SJCRH30 (cell line): Measurements from ENCODE around the gene CFAP45. TPM values are rescaled to one million over a fixed set of nuclear protein-coding genes. Genes with fewer than 3 reads are reported as not detected.

Source experiments
- DNase-seq, 2 experiments: peaks; one replicate each; pipeline ENCODE4 v3.0.0-alpha.2; 2015 to 2020
- H3K27ac ChIP-seq: fragments of 250-450 bp; sonication (Bioruptor Pico); 2 replicates; pipeline ENCODE4 v1.5.1; 2020; ENCODE audit warnings: mild to moderate bottlenecking, moderate library complexity
- H3K27me3 ChIP-seq: fragments of 250-450 bp; sonication (Bioruptor Pico); 2 replicates; pipeline ENCODE4 v1.5.1; 2020; ENCODE audit warnings: mild to moderate bottlenecking, moderate library complexity
- H3K36me3 ChIP-seq: fragments of 250-450 bp; sonication (Bioruptor Pico); 2 replicates; pipeline ENCODE4 v1.5.1; 2020; ENCODE audit warnings: mild to moderate bottlenecking, moderate library complexity
- H3K4me1 ChIP-seq: fragments of 250-450 bp; sonication (Bioruptor Pico); 2 replicates; pipeline ENCODE4 v1.5.1; 2020; ENCODE audit warnings: mild to moderate bottlenecking, moderate library complexity
- H3K4me3 ChIP-seq: fragments of 250-450 bp; sonication (Bioruptor Pico); 2 replicates; pipeline ENCODE4 v1.5.1; 2020; ENCODE audit warnings: mild to moderate bottlenecking, moderate library complexity
- H3K9me3 ChIP-seq: fragments of 250-450 bp; sonication (Bioruptor Pico); replicated peaks from 2 replicates; pipeline ENCODE4 v1.5.1; 2020; ENCODE audit warnings: mild to moderate bottlenecking, moderate library complexity
- total RNA-seq: library from RNA; depleted of rRNA; stranded (reverse); fragments of >200 nt; shearing (Covaris generic); gene quantifications from 2 replicates; pipeline ENCODE4 v1.2.3, GENCODE V29; 2014; rRNA removed

Gene CFAP45, protein sequence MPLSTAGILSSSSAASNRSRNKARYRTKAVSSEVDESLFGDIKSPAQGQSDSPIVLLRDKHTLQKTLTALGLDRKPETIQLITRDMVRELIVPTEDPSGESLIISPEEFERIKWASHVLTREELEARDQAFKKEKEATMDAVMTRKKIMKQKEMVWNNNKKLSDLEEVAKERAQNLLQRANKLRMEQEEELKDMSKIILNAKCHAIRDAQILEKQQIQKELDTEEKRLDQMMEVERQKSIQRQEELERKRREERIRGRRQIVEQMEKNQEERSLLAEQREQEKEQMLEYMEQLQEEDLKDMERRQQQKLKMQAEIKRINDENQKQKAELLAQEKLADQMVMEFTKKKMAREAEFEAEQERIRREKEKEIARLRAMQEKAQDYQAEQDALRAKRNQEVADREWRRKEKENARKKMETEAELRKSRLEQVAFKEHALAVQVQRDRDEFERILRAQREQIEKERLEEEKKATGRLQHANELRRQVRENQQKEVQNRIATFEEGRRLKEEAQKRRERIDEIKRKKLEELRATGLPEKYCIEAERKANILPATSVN
- 0.41 and 0.42 TPM in 2 replicates for total RNA-seq

DNA sequence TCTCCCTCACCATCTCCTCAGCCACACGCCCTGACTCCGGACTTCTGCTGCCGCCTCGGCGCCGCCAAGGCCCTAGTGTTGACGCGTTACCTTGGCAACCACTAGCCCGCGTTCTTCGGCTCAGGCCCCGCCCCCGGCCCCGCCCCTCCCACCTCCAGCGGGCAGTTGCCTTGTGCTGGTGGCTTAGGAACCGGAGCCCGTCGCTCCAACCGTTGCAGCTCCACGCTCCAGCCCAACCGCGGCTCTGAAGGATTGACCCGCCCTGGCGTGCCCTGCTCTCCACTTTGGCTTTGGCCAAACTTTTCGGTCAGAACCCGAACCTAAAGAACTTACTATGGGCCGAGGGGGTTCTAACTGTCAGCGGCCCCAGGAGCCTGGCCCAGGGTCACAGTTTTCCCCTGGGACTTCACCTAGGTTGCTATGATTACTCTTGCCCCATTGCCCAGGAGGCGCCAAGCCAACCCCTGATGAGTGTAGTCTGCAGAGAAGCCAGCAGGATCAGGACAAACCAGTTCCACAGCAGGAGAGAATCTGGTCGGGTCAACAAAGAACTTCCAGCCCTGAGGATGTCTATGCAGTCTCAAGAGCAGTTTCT lies at the start of gene CFAP45:
Gene CFAP45 (minus strand): TSS at position 80 of the 595 bp plus-strand sequence. CDS start 67 bp downstream, at position 13.
- Histone ChIP-seq H3K27ac (no peak within 1 kb of the TSS), H3K4me1 (peaks cover 12% of the 10 kb centered on the region), H3K27me3 (no peaks in the 10 kb centered on the region), H3K4me3 (no peak within 1 kb of the TSS), H3K9me3 (no peaks in the 10 kb centered on the region), H3K36me3 (no peaks in the 10 kb centered on the region)
- DNase-seq, result no peak

GRCh38 chr1:159949123-159949522 lies 49.2 kb upstream of the CFAP45 start:
- Histone ChIP-seq H3K9me3 (no peaks in the 10 kb centered on the region), H3K4me3 (no peak overlapping the region), H3K36me3 (no peaks in the 10 kb centered on the region), H3K27ac (no peak overlapping the region), H3K27me3 (peaks cover 12% of the 10 kb centered on the region), H3K4me1 (no peaks in the 10 kb centered on the region)
- DNase-seq, result no peak

GRCh38 chr1:159947942-159948341 lies 48.0 kb upstream of the CFAP45 start:
- H3K36me3 ChIP-seq, result no peaks in the 10 kb centered on the region
- no peak overlapping the region for H3K4me3 ChIP-seq
- H3K4me1 ChIP-seq, result no peaks in the 10 kb centered on the region
- no peak overlapping the region for H3K27ac ChIP-seq
- peaks cover 12% of the 10 kb centered on the region for H3K27me3 ChIP-seq
- DNase-seq, result no peak
- no peaks in the 10 kb centered on the region for H3K9me3 ChIP-seq

GRCh38 chr1:159946242-159947187 lies 46.5 kb upstream of the CFAP45 start:
- no peaks in the 10 kb centered on the region for H3K36me3 ChIP-seq
- H3K27me3 ChIP-seq, result peaks cover 19% of the 10 kb centered on the region
- H3K4me1 ChIP-seq, result no peaks in the 10 kb centered on the region
- no peak overlapping the region for H3K27ac ChIP-seq
- no peak overlapping the region for H3K4me3 ChIP-seq
- H3K9me3 ChIP-seq, result no peaks in the 10 kb centered on the region
- no peak for DNase-seq

DNA sequence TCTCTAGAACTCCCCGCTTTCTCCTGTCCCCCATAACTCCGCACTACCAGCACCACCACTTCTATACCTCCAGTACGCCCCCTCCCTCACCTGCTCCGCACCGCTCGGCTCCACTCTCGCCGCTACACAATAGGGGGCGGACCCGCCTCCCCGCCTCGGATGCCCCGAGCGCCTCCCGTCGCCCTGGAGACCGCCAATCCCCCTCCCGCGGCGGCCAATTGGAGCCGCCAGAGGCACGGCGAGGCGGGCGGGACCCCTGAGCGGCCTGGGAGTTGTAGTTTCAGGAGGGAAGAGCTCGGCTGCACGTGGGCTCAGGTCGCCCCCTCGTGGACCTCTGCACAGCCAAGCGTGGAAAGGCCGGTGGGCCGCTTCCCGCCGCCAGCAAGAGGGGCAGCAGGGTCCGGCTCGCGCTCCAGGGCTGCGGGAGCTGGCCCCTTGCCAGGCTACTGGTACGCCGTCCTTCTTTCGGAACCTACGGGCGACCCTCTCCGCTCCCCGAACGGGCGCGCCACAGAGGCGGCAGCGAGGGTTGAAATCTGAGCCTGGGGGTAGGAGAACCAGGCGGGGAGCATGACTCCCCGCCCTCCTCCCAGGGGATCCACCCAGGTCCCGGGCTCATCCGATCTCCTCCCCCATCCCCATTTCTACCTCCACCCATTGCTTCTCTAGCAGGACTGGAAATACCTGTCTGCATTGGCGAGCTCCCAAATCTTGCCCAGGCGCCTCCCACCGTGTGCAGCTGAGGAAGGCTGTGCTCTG lies 45.7 kb upstream of the CFAP45 start, which contains the start of gene IGSF9:
Gene IGSF9 (minus strand): TSS at position 131 of the 759 bp plus-strand sequence. CDS start 2,159 bp downstream, outside the sequence.
- DNase-seq, result peak; percentile 79
- Histone ChIP-seq H3K36me3 (no peaks in the 10 kb centered on the region), H3K27me3 (peaks cover 19% of the 10 kb centered on the region), H3K4me3 (peak within 1 kb of the TSS; percentile 41), H3K4me1 (no peaks in the 10 kb centered on the region), H3K27ac (no peak within 1 kb of the TSS), H3K9me3 (no peaks in the 10 kb centered on the region)

DNA sequence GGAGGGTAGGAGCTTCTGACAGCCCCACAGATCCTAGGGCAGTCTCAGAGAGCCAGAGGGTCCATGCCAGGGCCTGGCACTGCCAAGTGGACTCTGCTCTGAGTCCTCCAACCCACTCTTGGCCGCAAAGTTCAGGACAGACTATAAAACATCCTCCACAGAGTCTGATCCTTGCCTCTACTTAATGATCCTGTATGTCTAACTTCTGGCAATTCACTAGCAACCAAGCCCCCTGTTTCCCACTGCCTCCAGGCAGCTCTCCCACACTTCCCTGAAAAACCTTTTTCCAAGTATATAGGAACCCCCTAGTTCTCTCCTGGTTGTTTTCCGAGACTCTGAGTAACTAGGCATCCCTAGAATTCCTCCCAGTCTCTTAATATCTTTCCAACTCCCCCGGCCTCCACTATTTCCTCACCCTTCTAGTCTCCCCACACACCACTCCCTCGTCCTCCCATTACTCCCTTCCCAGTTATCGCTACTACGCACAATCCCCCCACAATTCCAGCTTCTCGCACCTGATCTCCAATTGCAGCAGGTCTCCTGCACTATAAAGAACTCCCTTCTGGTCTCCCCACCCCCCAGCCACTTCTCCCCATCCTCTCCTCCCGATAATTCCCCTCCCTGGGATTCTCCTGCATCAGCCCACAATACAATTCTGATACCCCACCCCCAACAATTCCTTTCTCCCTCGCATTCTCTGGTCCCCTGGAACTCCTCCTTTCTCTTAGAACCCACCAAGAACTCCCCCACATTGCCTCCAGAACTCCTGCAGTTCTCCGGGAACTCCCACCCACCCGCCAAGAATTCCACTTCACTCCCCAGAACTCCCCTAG lies 44.9 kb upstream of the CFAP45 start:
- peak overlapping the region; percentile 41 for H3K4me3 ChIP-seq
- no peak for DNase-seq
- no peak overlapping the region for H3K27ac ChIP-seq
- H3K4me1 ChIP-seq, result no peaks in the 10 kb centered on the region
- peaks cover 22% of the 10 kb centered on the region for H3K27me3 ChIP-seq
- H3K9me3 ChIP-seq, result no peaks in the 10 kb centered on the region
- H3K36me3 ChIP-seq, result no peaks in the 10 kb centered on the region

- peaks cover 25% of the 10 kb centered on the region for H3K27me3 ChIP-seq
- no peak for DNase-seq
- no peak overlapping the region for H3K4me3 ChIP-seq
- H3K4me1 ChIP-seq, result no peaks in the 10 kb centered on the region
- no peaks in the 10 kb centered on the region for H3K36me3 ChIP-seq
- H3K9me3 ChIP-seq, result no peaks in the 10 kb centered on the region
- H3K27ac ChIP-seq, result no peak overlapping the region
These were observed 44.1 kb upstream of the CFAP45 start for GRCh38 chr1:159943908-159944622.

GRCh38 chr1:159943278-159943640 lies 43.3 kb upstream of the CFAP45 start:
- no peaks in the 10 kb centered on the region for H3K36me3 ChIP-seq
- no peak overlapping the region for H3K27ac ChIP-seq
- peaks cover 25% of the 10 kb centered on the region for H3K27me3 ChIP-seq
- H3K9me3 ChIP-seq, result no peaks in the 10 kb centered on the region
- no peak overlapping the region for H3K4me3 ChIP-seq
- H3K4me1 ChIP-seq, result no peaks in the 10 kb centered on the region
- no peak for DNase-seq

GRCh38 chr1:159942632-159943277 lies 42.8 kb upstream of the CFAP45 start:
- no peak overlapping the region for H3K27ac ChIP-seq
- no peak for DNase-seq
- no peaks in the 10 kb centered on the region for H3K9me3 ChIP-seq
- no peak overlapping the region for H3K4me3 ChIP-seq
- H3K27me3 ChIP-seq, result peaks cover 25% of the 10 kb centered on the region
- no peaks in the 10 kb centered on the region for H3K36me3 ChIP-seq
- H3K4me1 ChIP-seq, result 0 out of 2 replicates have a peak, but pooled peaks cover 2% of the 10 kb centered on the region

GRCh38 chr1:159941591-159942560 lies 41.9 kb upstream of the CFAP45 start:
- H3K36me3 ChIP-seq, result no peaks in the 10 kb centered on the region
- H3K9me3 ChIP-seq, result no peaks in the 10 kb centered on the region
- H3K27me3 ChIP-seq, result peaks cover 25% of the 10 kb centered on the region
- DNase-seq, result no peak
- no peak overlapping the region for H3K4me3 ChIP-seq
- no peak overlapping the region for H3K27ac ChIP-seq
- H3K4me1 ChIP-seq, result 0 out of 2 replicates have a peak, but pooled peaks cover 2% of the 10 kb centered on the region

DNA sequence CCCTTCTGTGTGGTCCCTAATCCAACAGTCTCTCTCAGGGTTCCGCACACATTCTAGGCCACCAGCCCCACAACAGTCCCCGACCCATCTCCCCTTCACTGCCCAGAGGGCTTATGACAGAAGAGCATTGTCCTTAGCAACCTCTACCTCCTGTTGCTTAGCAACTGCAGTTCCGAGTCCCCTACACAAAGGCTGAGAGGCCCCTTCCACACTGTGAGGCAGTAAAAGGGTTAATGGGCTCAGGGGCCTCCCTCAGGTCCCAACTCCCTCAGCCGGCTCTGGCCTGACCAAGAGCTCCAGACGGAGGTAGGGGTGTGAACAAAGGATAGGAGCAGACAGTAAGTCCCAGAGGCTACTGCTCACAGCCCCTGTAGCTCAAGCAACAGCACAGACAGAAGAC lies 41.2 kb upstream of the CFAP45 start:
- H3K27me3 ChIP-seq, result peaks cover 25% of the 10 kb centered on the region
- no peak for DNase-seq
- H3K4me1 ChIP-seq, result 0 out of 2 replicates have a peak, but pooled peaks cover 2% of the 10 kb centered on the region
- H3K27ac ChIP-seq, result no peak overlapping the region
- no peak overlapping the region for H3K4me3 ChIP-seq
- no peaks in the 10 kb centered on the region for H3K9me3 ChIP-seq
- no peaks in the 10 kb centered on the region for H3K36me3 ChIP-seq
